ENCODE data around the gene RYR2.

RYR2 gene

DNA sequence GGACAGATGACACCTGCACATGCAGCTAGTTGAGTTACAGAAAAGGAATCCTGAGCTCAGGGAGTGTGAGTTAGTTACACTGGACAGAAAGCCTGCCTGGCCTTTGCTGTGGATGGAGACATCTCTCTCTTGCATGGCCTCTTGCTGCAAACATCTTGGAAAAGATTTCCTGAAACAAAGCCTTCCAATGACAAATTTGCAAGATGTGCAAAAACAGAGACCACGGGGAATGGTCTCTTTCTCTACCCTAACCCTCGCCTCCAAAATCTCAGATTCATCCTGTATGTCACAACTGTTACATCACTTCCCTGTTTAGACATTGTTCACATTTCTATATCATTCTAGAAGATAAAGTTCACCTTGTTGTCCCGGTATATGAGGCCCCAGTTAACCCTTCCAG lies 415.6 kb downstream of the RYR2 start:
- TF ChIP-seq, protein P1, sequence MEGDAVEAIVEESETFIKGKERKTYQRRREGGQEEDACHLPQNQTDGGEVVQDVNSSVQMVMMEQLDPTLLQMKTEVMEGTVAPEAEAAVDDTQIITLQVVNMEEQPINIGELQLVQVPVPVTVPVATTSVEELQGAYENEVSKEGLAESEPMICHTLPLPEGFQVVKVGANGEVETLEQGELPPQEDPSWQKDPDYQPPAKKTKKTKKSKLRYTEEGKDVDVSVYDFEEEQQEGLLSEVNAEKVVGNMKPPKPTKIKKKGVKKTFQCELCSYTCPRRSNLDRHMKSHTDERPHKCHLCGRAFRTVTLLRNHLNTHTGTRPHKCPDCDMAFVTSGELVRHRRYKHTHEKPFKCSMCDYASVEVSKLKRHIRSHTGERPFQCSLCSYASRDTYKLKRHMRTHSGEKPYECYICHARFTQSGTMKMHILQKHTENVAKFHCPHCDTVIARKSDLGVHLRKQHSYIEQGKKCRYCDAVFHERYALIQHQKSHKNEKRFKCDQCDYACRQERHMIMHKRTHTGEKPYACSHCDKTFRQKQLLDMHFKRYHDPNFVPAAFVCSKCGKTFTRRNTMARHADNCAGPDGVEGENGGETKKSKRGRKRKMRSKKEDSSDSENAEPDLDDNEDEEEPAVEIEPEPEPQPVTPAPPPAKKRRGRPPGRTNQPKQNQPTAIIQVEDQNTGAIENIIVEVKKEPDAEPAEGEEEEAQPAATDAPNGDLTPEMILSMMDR (IDR thresholded peaks at IDR 0.05; ENCODE audit: low read depth, low read length): no peak
- TF ChIP-seq EZH2phosphoT487 (IDR thresholded peaks at IDR 0.05; ENCODE audit: low read depth): no peak
- Histone ChIP-seq H3K4me1 (ENCODE audit: low read length) (no peaks in the 10 kb centered on the region), H3K9me3 (ENCODE audit: insufficient read depth, low read length) (no peaks in the 10 kb centered on the region), H3K27ac (ENCODE audit: low read length) (no peak overlapping the region), H3K79me2 (ENCODE audit: low read length) (no peaks in the 10 kb centered on the region), H4K20me1 (ENCODE audit: insufficient read depth, low read length) (no peaks in the 10 kb centered on the region), H3K9ac (ENCODE audit: low read length) (no peak overlapping the region), H3K4me2 (ENCODE audit: low read length) (no peak overlapping the region), H3K27me3 (ENCODE audit: low read depth, low read length) (peaks cover 62% of the 10 kb centered on the region), H3K36me3 (replicated peaks; ENCODE audit: low read depth, low read length) (no peaks in the 10 kb centered on the region), H2AFZ (ENCODE audit: low read depth, low read length) (no peak overlapping the region), H3K4me3 (ENCODE audit: low read length) (no peak overlapping the region)

DNA sequence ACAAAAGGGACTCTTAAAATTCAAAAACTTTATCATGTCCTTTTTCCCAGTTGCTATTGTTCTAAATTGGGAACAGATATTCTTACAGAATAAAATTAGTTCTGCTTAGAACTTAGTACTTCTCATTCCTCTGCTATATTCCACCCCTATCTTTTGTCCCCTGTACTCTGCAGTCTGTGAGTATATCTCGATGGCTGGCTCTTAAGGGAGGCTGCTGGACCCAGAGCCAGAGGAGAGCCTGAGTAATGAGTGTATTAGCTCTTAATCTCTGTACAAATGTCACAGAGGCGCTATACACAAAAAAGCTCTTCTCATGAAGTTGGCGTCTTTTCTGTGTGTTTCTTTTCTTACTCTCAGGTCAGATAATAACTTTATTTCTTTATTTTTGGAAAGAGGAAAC lies 425.3 kb downstream of the RYR2 start:
- H3K4me3 ChIP-seq (ENCODE audit: low read length): no peak overlapping the region
- no peak for TF ChIP-seq EZH2phosphoT487 (IDR thresholded peaks at IDR 0.05; ENCODE audit: low read depth)
- TF ChIP-seq, protein P1 (IDR thresholded peaks at IDR 0.05; ENCODE audit: low read depth, low read length): no peak
- H3K79me2 ChIP-seq (ENCODE audit: low read length): no peaks in the 10 kb centered on the region
- H3K27ac ChIP-seq (ENCODE audit: low read length): no peak overlapping the region
- H3K4me1 ChIP-seq (ENCODE audit: low read length): no peaks in the 10 kb centered on the region
- H3K9ac ChIP-seq (ENCODE audit: low read length): no peak overlapping the region
- H4K20me1 ChIP-seq (ENCODE audit: insufficient read depth, low read length): no peaks in the 10 kb centered on the region
- H2AFZ ChIP-seq (ENCODE audit: low read depth, low read length): no peak overlapping the region
- peaks cover 32% of the 10 kb centered on the region for H3K27me3 ChIP-seq (ENCODE audit: low read depth, low read length)
- no peaks in the 10 kb centered on the region for H3K9me3 ChIP-seq (ENCODE audit: insufficient read depth, low read length)
- H3K36me3 ChIP-seq (replicated peaks; ENCODE audit: low read depth, low read length): no peaks in the 10 kb centered on the region
- H3K4me2 ChIP-seq (ENCODE audit: low read length): no peak overlapping the region

DNA sequence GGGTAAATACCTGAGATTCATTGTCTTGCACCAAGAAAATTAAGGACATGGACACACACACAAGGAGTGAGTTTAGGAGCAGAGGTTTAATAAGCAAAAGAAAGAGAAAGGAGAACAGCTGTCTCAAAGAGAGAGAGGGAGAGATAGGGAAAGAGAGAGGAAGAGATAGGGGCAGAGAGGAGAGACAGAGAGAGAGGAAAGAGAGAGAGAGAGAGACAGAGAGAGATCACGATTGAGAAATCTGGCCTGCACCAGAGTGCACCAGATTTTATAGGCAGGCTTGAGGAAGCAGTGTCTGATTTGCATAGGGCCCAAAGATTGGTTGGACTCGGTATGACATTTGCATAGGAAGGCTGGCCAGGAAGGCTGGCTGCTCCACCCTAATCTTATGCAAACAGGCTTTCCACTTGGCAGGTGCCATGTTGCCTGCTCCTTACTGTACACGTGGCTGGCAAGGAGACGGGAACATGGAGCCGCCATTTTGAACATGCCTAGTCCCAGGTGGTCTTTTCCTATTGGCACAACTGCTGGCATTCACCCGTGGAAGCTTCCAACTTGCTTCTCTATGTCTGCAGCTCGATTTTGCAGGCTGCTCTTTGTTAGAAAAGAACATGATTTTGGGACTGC lies 428.8 kb downstream of the RYR2 start:
- no peak for TF ChIP-seq EZH2phosphoT487 (IDR thresholded peaks at IDR 0.05; ENCODE audit: low read depth)
- TF ChIP-seq, protein P1 (IDR thresholded peaks at IDR 0.05; ENCODE audit: low read depth, low read length): no peak
- H4K20me1 ChIP-seq (ENCODE audit: insufficient read depth, low read length): no peaks in the 10 kb centered on the region
- H3K27ac ChIP-seq (ENCODE audit: low read length): no peak overlapping the region
- H3K4me1 ChIP-seq (ENCODE audit: low read length): no peaks in the 10 kb centered on the region
- H3K4me2 ChIP-seq (ENCODE audit: low read length): no peak overlapping the region
- H3K79me2 ChIP-seq (ENCODE audit: low read length): no peaks in the 10 kb centered on the region
- no peak overlapping the region for H3K9ac ChIP-seq (ENCODE audit: low read length)
- no peaks in the 10 kb centered on the region for H3K36me3 ChIP-seq (replicated peaks; ENCODE audit: low read depth, low read length)
- H3K27me3 ChIP-seq (ENCODE audit: low read depth, low read length): peaks cover 29% of the 10 kb centered on the region
- H3K4me3 ChIP-seq (ENCODE audit: low read length): no peak overlapping the region
- H3K9me3 ChIP-seq (ENCODE audit: insufficient read depth, low read length): no peaks in the 10 kb centered on the region
- no peak overlapping the region for H2AFZ ChIP-seq (ENCODE audit: low read depth, low read length)

DNA sequence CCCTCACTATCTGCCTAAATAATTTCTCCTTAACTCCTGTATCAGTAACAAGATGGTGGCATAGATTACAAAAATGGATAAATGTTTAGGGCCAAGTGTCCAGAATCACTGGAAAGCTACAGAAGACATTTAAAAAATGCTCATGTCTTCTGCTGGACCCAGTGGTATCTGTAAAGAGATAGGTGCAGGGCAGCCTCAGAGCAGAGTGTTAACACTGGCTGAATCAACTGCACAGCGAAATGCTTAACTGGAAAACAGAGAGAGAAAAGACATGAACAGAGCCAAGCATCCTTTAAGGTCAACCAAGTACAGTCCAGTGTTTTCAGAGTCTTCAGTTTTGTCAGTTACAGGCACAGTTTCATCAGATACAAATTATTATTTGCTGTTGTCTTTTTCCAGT lies 429.4 kb downstream of the RYR2 start:
- no peaks in the 10 kb centered on the region for H4K20me1 ChIP-seq (ENCODE audit: insufficient read depth, low read length)
- no peak overlapping the region for H3K4me2 ChIP-seq (ENCODE audit: low read length)
- H3K27me3 ChIP-seq (ENCODE audit: low read depth, low read length): peaks cover 32% of the 10 kb centered on the region
- TF ChIP-seq, protein P1 (IDR thresholded peaks at IDR 0.05; ENCODE audit: low read depth, low read length): no peak
- TF ChIP-seq EZH2phosphoT487 (IDR thresholded peaks at IDR 0.05; ENCODE audit: low read depth): no peak
- H2AFZ ChIP-seq (ENCODE audit: low read depth, low read length): no peak overlapping the region
- no peak overlapping the region for H3K9ac ChIP-seq (ENCODE audit: low read length)
- no peak overlapping the region for H3K27ac ChIP-seq (ENCODE audit: low read length)
- no peaks in the 10 kb centered on the region for H3K9me3 ChIP-seq (ENCODE audit: insufficient read depth, low read length)
- no peaks in the 10 kb centered on the region for H3K79me2 ChIP-seq (ENCODE audit: low read length)
- no peak overlapping the region for H3K4me3 ChIP-seq (ENCODE audit: low read length)
- no peaks in the 10 kb centered on the region for H3K36me3 ChIP-seq (replicated peaks; ENCODE audit: low read depth, low read length)
- no peaks in the 10 kb centered on the region for H3K4me1 ChIP-seq (ENCODE audit: low read length)

Data from OCI-LY3 (cell line).